Lower leg skin (tissue), 4 donors: Measurements from ENCODE around the gene UTP14A. TPM values are rescaled to one million over a fixed set of nuclear protein-coding genes. Genes with fewer than 3 reads are reported as not detected.
A peak's percentile ranks its signal among the peaks of the same experiment; 100 is the strongest.

Source experiments
- DNase-seq, 2 donors: peaks; one replicate each; pipeline ENCODE4 v3.0.0-alpha.2; 2019; ENCODE audit warnings: low spot score in 2 of 2
- H3K4me3 ChIP-seq: fragments of 200-600 bp; sonication (generic); 2 replicates; pipeline ENCODE4 v1.5.1; 2017; ENCODE audit warnings: mild to moderate bottlenecking, low read depth; ENCODE audit not compliant: poor library complexity, severe bottlenecking
- CTCF ChIP-seq, 3 donors: fragments of 450-650 bp; IDR thresholded peaks; one replicate each; pipeline ENCODE4 v1.5.1; 2016; ENCODE audit warnings: antibody characterized with exemption in 3 of 3, mild to moderate bottlenecking in 3 of 3, moderate library complexity in 2 of 3
- POLR2A ChIP-seq, 2 donors: fragments of 450-650 bp; IDR thresholded peaks; one replicate each; pipeline ENCODE4 v1.6.1; 2016 to 2017; ENCODE audit warnings: antibody characterized with exemption in 2 of 2, mild to moderate bottlenecking in 1 of 2, moderate library complexity in 1 of 2
- WGBS, 2 donors: methylation state at CpG; one replicate each; pipeline ENCODE4 v1.1.5; 2018; 5-methylcytosine and 5-hydroxymethylcytosine counted together
- intact Hi-C: fragments of 100-400 bp; cut with DNase I; formaldehyde crosslinking; loops from one replicate; pipeline ENCODE4 v1.15.0; 2023; ENCODE audit warnings: low total_unique reads
- total RNA-seq, 4 donors: library from RNA; depleted of rRNA; stranded (reverse); fragments of >200 nt; gene quantifications; one replicate each; pipeline ENCODE4 v1.1.0, GENCODE V29; 2016

UTP14A gene
- total RNA-seq, 4 donors from 2014 or later: 10.5 to 12.6 (median 11.1) TPM

GRCh38 chrX:129877401-129877800, 28.6 kb upstream of the UTP14A start:
- DNase-seq: no peak
- WGBS, 2 donors: 73 to 93% methylated on average over 5 of the region's 5 CpGs
- no peak for TF ChIP-seq CTCF (IDR thresholded peaks at IDR 0.05)
- no peak for TF ChIP-seq POLR2A (IDR thresholded peaks at IDR 0.05)
- no peak overlapping the region for H3K4me3 ChIP-seq
- intact Hi-C loops: no loop called here

GRCh38 chrX:129900054-129900453, 5.9 kb upstream of the UTP14A start:
- no peak overlapping the region for H3K4me3 ChIP-seq
- DNase-seq: no peak
- 86 to 94% methylated on average over 5 to 6 of the region's 6 CpGs for WGBS, 2 donors
- TF ChIP-seq CTCF (IDR thresholded peaks at IDR 0.05) (no peak), POLR2A (IDR thresholded peaks at IDR 0.05) (no peak)
- intact Hi-C loops: no loop called here

GRCh38 chrX:129908636-129909035, 2.7 kb downstream of the UTP14A start:
- no peak overlapping the region for H3K4me3 ChIP-seq
- TF ChIP-seq POLR2A (IDR thresholded peaks at IDR 0.05) (no peak), CTCF (IDR thresholded peaks at IDR 0.05) (no peak)
- intact Hi-C loops: no loop called here
- DNase-seq: no peak
- WGBS, 2 donors: 80 to 97% methylated on average over 2 of the region's 2 CpGs

DNA sequence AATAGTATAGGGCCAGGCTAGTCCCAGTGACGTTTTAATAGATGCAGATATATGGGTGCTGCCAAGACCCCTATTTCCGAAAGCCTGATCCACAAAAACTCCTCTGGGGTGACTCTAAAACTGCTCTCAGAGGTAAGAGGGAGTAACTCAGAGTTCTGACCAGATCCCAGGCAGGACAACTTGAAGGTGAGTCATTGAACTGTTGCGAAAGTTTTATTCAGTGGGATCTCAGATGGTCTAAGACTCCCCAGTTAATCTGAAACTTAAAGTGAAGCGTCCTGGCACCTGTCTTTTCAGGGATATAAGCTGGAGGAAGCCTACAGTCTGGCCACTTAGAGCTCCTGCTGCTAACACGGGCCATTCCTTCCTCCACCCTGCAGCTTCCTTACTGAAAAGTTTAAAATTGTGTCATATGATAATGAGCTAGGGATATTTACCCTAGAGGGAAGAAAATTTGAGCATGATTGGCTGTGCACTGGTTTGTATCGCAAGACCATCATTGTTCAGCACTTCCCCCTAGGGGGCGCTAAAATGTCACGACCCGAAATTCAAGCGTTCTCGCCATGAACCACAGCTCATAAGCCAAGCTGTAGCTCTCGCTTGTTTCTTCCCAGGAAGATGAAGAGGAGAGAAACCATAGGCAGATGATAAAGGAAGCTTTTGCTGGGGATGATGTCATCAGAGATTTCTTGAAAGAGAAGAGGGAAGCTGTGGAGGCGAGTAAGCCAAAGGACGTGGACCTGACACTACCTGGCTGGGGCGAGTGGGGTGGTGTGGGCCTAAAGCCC, 19.5 kb downstream of the UTP14A start:
- TF ChIP-seq POLR2A (IDR thresholded peaks at IDR 0.05) (no peak), CTCF (IDR thresholded peaks at IDR 0.05) (no peak)
- intact Hi-C loops: loop anchor here (5.0 kb wide), 1 partner anchor 102 kb away; no protein-coding TSS in a partner anchor
- DNase-seq: peak in 1 of 2 donors; percentile 49
- H3K4me3 ChIP-seq: no peak overlapping the region
- WGBS, 2 donors: 31 to 34% methylated on average over 15 of the region's 15 CpGs

GRCh38 chrX:129930941-129931410, 25.0 kb downstream of the UTP14A start:
- 8 to 39% methylated on average over 13 of the region's 13 CpGs for WGBS, 2 donors
- H3K4me3 ChIP-seq: peak overlapping the region; percentile 23
- TF ChIP-seq CTCF (IDR thresholded peaks at IDR 0.05) (no peak), POLR2A (IDR thresholded peaks at IDR 0.05) (no peak)
- intact Hi-C loops: no loop called here
- no peak for DNase-seq
